HG03066 (cell line): ENCODE data around the gene PTPN22.

ENCODE experiments used
- ATAC-seq: cut with Tn5 transposase; IDR thresholded peaks from one replicate; pipeline ENCODE4 v1.9.1; 2021; ENCODE audit warnings: low read depth; ENCODE audit not compliant: unreplicated experiment

PTPN22 gene

DNA sequence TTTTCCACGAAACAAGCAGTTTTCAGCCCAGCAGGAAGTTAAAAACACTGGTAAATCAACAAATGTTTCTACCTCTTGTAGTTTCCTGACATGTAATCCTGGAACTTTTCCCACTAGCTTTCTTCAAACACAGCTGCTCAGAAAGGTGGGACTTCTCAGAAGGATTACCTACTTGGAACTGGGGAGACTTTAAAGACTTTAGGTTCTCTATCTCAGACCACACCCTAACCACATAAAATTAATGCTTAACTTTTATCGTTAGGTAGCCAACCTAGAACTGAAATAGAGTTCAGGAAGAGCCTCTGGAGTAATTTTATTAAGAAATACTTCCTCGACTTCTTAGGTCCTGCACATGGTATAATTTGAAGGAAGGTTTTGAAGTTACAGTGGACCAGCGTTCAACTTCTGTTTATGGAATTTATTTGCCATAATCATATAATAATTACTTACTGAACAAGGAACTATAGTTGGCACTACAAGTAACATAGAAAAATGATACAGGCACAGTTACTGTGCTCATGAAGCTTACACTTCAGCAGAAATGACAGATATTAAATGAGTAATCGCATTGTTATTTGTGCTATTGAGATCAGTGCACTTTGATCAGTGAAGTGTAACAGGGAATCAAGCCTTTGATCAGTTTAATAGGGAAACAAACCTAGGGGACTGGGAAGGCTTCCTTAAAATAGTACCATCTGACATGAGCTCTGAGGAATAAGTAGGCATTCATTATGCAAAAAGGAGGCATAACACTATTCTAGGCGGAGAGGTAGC lies 16.1 kb upstream of the PTPN22 start, which contains the start of gene BCL2L15:
Gene BCL2L15, minus strand, starts transcription at position 180 of the 774 bp plus-strand sequence. CDS start 206 bp downstream, outside the sequence.
- ATAC-seq = no peak

- no peak for ATAC-seq
Observed at GRCh38 chr1:113886417-113887401, 15.2 kb upstream of the PTPN22 start.

- ATAC-seq = no peak
Observed at GRCh38 chr1:113881661-113882060, 10.1 kb upstream of the PTPN22 start.

DNA sequence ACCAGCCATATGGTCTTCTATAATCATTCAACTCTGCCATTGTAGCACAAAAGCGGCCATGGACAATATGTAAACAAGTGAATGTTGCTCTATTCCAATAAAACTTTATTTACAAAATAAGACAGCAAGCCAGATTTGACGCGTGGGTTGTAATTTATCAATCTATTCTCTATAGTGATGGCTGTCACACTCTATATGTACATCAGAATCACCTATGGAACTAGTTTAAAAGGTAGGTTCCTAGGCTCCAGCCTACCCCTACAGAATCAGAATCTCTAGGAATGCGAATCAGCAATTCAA lies 8.2 kb upstream of the PTPN22 start:
- ATAC-seq = no peak

GRCh38 chr1:113876176-113876575 lies 4.7 kb upstream of the PTPN22 start:
- ATAC-seq = no peak

- ATAC-seq = no peak
Observed at GRCh38 chr1:113875714-113876113, 4.2 kb upstream of the PTPN22 start.

DNA sequence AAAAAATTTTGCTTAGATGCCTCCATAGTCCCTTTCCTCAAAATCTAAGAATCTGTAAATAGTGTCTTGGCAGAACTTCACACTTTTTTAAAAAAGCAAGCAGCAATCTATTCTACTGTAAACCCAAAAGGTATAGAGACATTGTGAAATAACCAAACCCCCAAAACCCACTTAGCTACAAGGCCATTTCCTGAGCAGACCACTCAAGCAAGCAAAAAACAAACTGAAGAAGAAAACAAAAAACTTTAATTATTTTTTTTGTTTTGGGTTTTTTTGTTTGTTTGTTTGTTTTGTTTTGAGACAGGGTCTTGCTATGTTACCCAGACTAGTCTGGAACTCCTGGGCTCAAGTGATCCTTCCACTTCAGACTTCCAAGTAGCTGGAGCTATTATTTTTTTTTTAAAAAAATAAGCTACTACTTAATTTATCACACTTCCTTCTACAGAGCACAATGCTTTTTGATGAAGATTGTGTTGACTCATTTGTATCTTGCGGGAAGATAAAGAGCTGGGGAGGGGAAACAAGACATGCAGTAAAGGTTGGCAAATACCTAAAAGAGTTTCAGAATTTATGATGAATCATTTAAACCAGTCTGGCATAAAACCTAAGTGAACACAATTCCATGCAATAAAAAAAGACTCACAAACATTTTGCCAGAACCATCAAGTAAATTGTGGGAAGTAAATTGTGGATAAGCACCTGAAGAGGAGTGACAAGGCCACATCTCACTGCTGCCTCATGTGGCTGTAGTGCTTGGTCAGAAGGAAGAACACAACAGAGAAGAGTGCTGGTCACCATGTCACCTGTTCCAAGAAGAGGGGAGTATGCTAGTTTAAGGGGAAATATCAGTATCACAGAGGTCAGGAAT lies 2.7 kb upstream of the PTPN22 start:
- ATAC-seq = peak; percentile 34

DNA sequence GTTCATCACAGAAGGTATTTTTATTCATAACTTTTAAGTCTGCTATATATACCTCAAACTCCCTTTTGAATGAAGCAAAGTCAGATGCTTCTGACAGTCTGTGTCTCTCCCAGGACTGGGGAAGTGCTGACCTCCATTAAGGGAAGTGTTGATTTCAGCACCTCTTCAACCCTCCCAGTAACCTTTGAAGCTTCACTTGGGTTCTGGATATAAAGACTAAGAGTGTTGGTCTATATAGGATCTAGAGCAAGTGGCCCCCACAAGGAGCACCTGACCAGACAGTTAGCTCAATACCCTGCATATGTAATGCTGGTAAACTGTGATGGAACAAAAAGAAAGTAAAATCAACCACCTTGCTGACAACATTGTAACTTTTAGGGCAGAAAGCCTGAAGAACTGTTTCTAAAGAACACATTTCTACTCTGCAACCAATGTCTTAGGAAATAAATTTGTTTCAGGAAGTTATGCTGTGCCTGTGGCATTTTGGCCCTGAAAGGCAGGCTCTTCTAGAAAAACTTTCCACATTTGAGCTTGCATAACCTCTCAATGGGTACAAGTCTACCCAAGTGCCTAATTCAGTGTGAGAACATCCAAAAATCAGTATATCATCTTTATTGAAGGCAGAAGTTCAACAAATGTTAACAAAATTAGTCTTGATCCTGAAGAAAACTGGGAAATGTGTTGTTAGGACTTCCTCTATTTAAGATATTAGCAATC lies 865 bp upstream of the PTPN22 start:
- ATAC-seq = no peak

DNA sequence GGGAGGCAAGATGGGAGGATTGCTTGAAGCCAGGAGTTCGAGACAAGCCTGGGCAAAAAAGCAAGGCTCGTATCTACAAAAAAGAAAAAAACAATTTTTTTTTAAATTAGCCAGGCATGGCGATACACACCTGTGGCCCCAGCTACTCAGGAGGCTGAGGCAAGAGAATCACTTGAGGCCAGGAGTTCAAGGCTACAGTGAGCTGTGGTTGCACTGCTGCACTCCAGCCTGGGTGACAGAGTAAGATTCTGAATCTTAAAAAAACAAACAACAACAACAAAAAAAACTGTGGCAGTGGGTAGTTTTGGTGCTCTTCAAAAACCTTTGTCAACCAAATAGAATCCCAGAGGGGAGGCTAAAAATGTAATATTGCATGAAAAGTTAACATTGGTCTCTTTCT lies 734 bp downstream of the PTPN22 start:
- ATAC-seq = no peak

DNA sequence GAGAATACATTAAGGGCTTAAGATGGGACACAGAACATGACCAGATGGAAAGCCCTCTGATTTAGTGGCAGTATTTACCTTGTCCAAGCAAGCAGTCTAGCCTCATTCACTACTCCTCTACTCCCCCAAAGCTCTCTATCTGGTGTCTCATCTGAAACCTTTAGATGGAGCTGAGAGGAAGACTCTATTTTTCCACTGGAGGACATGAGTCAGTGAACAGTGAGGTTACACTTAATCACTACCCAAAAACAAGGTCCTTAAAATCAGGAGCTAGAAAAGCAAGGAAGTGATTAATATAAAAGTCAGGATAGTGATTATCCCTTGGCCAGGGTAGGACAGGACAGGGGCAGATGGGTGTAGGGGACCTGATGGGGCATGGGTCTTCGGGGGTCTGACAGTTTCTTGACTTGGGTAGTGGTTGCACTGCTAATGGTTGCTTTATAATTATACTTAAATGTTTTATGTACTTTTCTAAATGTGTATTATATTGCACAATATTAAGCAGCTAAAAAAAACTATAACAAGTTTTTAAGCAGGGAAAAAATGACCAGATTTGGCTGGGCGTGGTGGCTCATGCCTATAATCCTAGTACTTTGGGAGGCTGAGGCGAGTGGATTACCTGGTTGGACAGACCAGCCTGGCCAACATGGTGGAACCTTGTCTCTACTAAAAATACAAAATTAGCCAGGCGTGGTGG lies 3.0 kb downstream of the PTPN22 start:
- ATAC-seq = no peak

DNA sequence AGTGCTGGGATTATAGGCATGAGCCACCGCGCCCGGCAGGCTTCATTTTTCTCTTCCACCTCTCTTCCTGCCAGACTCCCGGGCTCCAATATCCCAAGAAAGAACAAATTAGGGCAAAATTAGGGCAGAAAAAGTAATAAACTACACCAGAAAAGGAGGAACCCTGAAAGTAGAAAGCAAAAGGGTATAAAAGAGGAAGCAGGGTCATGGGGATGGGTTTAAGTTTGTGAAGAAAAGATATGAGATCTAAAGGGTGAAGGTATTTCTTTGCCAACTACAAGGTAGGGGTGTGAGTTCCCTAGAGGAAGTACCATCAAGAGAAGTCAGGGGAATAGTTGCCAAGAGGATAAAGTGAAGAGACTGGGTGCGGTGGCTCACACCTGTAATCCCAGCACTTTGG lies 9.9 kb downstream of the PTPN22 start:
- ATAC-seq = no peak

GRCh38 chr1:113860891-113861290 lies 10.6 kb downstream of the PTPN22 start:
- no peak for ATAC-seq

GRCh38 chr1:113859478-113860175 lies 11.9 kb downstream of the PTPN22 start:
- ATAC-seq = peak; percentile 89

DNA sequence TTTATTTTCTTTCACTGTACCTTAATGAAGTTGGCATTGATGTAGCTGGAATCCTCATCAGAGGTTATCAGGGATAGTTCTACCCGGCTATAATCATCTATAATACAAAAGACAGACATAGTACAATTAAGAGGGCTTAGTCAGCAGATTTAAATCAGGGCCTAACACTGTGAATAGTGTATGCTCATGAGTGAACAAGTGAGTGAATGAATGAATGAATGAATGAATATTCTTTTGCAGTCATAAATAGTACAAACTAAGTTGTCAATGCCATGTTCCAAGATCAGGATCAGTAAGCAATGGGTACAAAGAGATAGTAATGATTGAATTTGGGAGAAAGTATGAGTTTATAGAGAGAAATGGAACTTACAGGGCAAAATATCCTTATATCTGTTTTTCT lies 12.5 kb downstream of the PTPN22 start:
- no peak for ATAC-seq

GRCh38 chr1:113858418-113858817 lies 13.1 kb downstream of the PTPN22 start:
- no peak for ATAC-seq

DNA sequence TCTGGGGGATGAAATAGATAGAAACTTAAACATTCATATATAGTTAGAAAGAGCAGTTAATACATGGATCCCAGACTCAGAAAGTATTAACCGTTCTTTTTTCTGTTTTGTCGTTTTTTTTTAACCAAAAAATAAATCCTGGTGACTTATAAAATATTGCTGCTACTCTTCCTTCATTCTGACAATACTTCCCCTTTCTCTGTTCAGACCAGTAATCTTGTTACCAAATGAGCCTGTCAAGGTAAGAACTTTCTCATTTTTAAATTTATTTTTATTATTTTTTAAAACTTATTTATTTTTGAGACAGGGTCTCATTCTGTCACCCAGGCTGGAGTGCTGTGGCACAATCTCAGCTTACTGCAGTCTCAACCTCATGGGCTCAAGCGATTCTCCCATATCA lies 13.7 kb downstream of the PTPN22 start:
- no peak for ATAC-seq

DNA sequence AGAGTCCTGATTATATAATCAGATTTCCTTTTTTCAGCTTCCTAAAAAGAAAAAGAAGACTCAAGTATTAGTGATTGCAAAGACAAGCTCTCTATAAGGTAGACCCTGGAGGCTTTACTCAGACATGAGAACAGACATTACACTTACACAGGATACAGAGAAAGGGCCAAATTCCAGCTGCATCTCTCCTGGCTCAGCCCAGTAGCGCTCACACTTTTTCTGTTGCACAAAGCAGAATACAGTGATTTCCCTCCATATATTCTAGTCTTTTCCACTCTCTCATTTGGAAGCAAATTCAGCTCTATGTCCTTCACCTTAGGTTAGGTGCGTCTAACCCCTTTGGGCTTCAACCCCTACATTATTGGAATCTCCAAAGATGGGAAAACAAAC lies 15.1 kb downstream of the PTPN22 start:
- ATAC-seq = no peak

GRCh38 chr1:113855630-113856400 lies 15.7 kb downstream of the PTPN22 start:
- no peak for ATAC-seq
